Motor neuron (in vitro differentiated cells): ENCODE data around the gene TMLHE. TPM values are rescaled to one million over a fixed set of nuclear protein-coding genes. Genes with fewer than 3 reads are reported as not detected.
"Not testable (repeated sequence)": the region's sequence is repeated elsewhere in the genome, so short reads cannot be mapped to it uniquely, and the experiment has no call there.

Source experiments
- ATAC-seq, 8 experiments: fragments of 200-7000 bp; cut with Tn5 transposase; replicated peaks in 6 of 8; 2 replicates each; pipeline ENCODE4 v1.8.0; 2021; ENCODE audit warnings: mild to moderate bottlenecking in 8 of 8, moderate library complexity in 8 of 8
- H3K27ac ChIP-seq, 2 donors: fragments of 250-450 bp; sonication (Bioruptor Pico); 2 replicates each; pipeline ENCODE4 v1.9.0; 2021; ENCODE audit warnings: antibody characterized with exemption in 2 of 2, mild to moderate bottlenecking in 2 of 2, moderate library complexity in 1 of 2
- H3K4me1 ChIP-seq, 2 donors: fragments of 250-450 bp; sonication (Bioruptor Pico); replicated peaks in 1 of 2; 2 replicates each; pipeline ENCODE4 v1.6.1; 2021; ENCODE audit warnings: antibody characterized with exemption in 2 of 2, mild to moderate bottlenecking in 2 of 2, moderate library complexity in 1 of 2
- H3K4me3 ChIP-seq, 5 donors: fragments of 250-450 bp; sonication (Bioruptor Pico); 2 replicates each; pipeline ENCODE4 v1.9.0; 2021; ENCODE audit warnings: antibody characterized with exemption in 5 of 5, mild to moderate bottlenecking in 5 of 5, moderate library complexity in 4 of 5
- WGBS, 10 experiments: fragments of 450-650 bp; shearing (Covaris generic); methylation state at CpG; one replicate each; pipeline ENCODE4 v1.0.0; 2022; 5-methylcytosine and 5-hydroxymethylcytosine counted together
- in situ Hi-C, 9 experiments: fragments of 400-800 bp; cut with MboI; loops; one replicate each; pipeline ENCODE4 v1.15.0; 2021; ENCODE audit warnings: low sequenced_read_pairs in 9 of 9, low pct_unique_long_range_greater_than_20kb in 2 of 9; ENCODE audit not compliant: unreplicated experiment in 9 of 9
- total RNA-seq, 8 experiments: library from RNA; unstranded; fragments of 300-600 nt; gene quantifications; 2 replicates each; pipeline versions ENCODE4 v1.2.3 to v1.2.4, GENCODE V29; 2022

TMLHE gene, protein sequence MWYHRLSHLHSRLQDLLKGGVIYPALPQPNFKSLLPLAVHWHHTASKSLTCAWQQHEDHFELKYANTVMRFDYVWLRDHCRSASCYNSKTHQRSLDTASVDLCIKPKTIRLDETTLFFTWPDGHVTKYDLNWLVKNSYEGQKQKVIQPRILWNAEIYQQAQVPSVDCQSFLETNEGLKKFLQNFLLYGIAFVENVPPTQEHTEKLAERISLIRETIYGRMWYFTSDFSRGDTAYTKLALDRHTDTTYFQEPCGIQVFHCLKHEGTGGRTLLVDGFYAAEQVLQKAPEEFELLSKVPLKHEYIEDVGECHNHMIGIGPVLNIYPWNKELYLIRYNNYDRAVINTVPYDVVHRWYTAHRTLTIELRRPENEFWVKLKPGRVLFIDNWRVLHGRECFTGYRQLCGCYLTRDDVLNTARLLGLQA
- total RNA-seq: 10 to 100 TPM; 10.1 to 25.8 (median 14.4) TPM

DNA sequence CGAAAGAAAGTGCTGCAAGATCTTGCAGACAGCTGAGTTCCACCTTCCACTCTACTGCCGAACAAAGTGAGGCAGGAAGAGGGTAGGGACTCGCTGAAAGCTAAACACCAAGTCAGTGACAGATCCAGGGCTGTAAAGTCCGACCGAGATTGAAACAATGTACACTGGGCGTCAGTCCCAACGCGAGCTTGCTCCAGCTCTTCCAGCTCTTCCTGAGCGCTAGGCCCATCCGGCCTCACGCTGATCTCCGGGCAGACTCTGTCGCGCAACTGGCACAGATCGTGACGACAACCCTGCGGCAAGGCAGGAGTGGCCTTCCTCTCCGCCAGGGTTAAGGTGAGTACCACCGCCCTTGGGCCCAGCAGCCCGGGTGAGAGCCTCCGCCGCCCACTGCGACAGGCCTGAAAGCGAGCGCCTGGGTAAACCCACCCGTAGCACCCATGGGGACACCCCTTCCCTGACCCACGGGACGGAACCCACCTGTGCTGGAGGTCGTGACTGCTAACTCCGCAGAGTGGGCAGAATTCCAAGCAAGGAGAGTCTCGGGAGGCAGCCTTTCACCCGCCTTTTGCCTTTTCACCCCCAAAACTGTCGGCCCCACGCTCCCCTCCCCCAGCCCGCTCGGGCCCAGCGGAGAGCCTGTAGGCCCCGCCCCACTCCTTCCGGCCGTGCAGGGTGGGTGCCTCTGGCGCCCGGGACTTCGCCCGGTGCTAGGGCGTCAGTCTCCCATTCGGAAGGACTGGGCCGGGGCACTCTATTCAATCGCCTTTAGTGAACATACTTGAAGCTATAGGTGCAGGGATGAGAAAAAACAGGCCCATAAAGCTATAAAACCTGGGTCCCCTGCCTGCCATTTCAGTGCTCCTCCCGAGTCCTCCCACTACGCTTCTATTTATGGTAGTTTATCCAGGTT is at the start of gene TMLHE, which contains the start of gene SPRY3:
TMLHE (minus strand) TSS at position 641 of the 913 bp plus-strand sequence. CDS start 67,676 bp downstream, outside the sequence.
SPRY3 (plus strand) TSS at position 275 of the 913 bp plus-strand sequence.
- in situ Hi-C loops: no loop called here
- peaks cover 0 to 4% of the 10 kb centered on the region in 2 donors for H3K4me1 ChIP-seq
- H3K4me3 ChIP-seq: peak within 1 kb of the TSS; percentile 51 to 70 (median 58)
- peak within 1 kb of the TSS; percentile 84 to 91 for H3K27ac ChIP-seq
- 0 to 22% (median 14%) methylated on average over 1 to 6 of the region's 50 CpGs; no CpG with 5 or more reads in 6 of the 10 experiments for WGBS, 10 experiments
- ATAC-seq: peak; percentile 86 to 99 (median 96)

DNA sequence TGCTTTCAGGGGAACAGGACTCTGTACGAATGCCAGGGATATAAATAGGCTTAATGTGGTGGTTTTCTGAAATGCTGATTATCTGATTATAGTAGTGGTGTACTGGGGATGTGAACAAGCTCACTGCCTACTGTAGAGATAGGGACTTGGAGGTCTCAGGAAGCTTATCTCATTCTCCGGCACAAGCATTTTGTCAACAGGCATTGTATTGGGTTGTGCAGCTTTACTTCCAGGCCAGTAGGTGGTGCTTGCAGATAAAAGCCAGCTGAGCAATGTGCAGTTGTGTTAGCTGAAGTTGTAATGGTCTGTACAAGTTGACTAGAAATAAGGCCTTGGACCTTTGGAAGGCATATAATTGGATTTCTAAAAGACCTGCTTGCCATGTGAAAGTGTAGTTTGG is 49.5 kb upstream of the TMLHE start:
- in situ Hi-C loops: no loop called here
- WGBS, 10 experiments: 0 to 60% (median 50%) methylated on average over 1 to 2 of the region's 2 CpGs; no CpG with 5 or more reads in 6 of the 10 experiments
- peak in 2 of 8 experiments; percentile 32 to 42 for ATAC-seq
- no peak overlapping the region for H3K27ac ChIP-seq
- H3K4me1 ChIP-seq: no peaks in the 10 kb centered on the region
- no peak overlapping the region for H3K4me3 ChIP-seq

DNA sequence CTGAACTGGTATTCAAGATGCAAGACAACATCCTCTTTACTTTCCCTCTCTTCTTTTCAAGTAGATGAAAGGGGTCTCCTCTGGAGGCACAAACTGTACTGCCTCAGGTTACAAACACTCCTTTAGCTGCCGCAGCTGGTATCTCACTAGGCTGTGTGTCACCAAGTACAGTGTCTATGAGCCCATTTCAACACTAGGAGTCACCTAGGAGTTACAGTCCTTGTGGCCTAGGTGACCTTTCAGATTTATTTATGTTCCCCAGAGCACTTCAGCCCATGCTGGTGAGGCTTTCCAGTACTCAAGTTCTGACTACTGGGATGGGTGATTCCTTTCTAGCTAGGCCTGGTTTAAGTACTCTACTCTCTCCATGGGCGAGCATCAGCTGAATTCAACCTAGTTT is 32.4 kb upstream of the TMLHE start:
- no peak for ATAC-seq
- in situ Hi-C loops: no loop called here

DNA sequence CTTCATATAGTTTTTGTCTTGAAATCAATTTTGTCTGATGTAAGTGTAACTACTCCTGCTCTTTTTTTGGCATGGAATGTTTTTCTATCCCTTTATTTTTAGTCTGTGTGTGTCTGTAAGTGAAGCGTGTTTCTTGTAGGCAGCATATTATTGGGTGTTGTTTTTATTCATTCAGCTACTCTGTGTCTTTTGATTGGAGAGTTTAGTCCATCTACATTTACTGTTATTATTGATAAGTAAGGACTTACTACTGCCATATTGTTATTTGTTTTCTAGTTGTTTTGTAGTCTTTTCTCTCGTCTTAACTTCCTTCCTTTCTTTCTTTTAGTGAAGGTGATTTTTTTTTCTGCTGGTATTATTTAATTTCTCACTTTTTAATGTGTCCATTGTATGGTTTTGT is 30.5 kb upstream of the TMLHE start:
- WGBS, 10 experiments: 52 to 100% (median 97%) methylated on average over 1 to 2 of the region's 2 CpGs; no CpG with 5 or more reads in 3 of the 10 experiments
- Histone ChIP-seq H3K4me3 (no peak overlapping the region), H3K4me1 (no peaks in the 10 kb centered on the region), H3K27ac (no peak overlapping the region)
- ATAC-seq: no peak
- in situ Hi-C loops: no loop called here

More for the DNA sequence above, 32.4 kb upstream of the TMLHE start:
- H3K4me3 ChIP-seq: no peak overlapping the region
- H3K27ac ChIP-seq: no peak overlapping the region
- 40 to 60% methylated on average over 1 of the region's 2 CpGs; no CpG with 5 or more reads in 8 of the 10 experiments for WGBS, 10 experiments
- H3K4me1 ChIP-seq: no peaks in the 10 kb centered on the region

DNA sequence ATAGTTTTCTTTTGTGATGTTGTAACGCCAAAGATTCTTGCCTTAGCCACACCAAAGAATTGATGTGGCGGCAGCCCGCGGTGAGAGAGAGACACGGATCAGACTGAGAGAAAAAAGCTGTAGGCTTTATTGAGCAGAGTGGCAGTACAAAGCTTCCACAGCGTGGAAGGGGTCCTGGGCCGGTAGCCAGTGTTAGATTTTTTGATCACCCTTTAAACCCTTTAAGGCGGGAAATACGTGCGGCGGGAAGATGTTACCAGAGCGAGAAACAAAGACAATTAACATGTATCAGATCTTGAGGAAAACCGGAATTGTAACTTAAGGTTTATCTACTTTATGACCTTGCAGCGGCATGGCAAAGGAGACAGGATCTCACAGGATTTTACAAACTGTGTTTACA is 28.6 kb upstream of the TMLHE start:
- H3K27ac ChIP-seq, in situ Hi-C loops, ATAC-seq, H3K4me1 ChIP-seq: not testable (repeated sequence)
- WGBS, 10 experiments: 0 to 50% (median 30%) methylated on average over 1 to 14 of the region's 14 CpGs; no CpG with 5 or more reads in 3 of the 10 experiments
- peak overlapping the region; percentile 2 to 29 (median 19) for H3K4me3 ChIP-seq

DNA sequence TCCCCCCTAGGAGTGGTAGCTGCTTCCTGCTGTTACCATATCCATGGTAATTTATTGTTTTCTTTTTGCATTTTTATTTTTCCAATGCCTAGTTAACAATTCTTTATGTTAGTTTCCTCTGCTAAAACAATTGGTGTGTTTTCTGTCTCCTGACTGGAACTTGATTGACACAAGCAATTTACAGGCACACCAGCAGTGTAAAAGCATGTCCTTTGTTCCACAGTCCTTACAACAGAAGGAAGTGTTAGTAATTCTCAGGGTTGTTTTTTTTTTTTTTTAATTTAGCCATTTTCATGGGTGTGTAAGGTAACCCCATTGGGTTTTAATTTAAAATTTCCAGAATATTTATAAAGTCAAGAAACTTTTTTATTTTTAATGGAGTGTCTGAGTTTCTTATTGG is 25.0 kb upstream of the TMLHE start:
- ATAC-seq: no peak
- H3K4me3 ChIP-seq: no peak overlapping the region
- no peaks in the 10 kb centered on the region for H3K4me1 ChIP-seq
- H3K27ac ChIP-seq: no peak overlapping the region
- in situ Hi-C loops: no loop called here

DNA sequence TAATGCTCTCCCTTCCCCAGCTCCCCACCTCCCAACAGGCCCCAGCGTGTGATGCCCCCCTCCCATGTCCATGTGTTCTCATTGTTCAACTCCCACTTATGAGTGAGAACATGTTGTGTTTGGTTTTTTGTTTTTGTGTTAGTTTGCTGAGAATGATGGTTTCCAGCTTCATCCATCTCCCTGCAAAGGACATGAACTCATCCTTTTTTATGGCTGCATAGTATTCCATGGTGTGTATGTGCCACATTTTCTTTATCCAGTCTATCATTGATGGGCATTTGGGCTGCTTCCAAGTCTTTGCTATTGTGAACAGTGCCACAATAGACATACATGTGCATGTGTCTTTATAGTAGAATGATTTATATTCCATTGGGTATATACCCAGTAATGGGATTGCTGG is 22.3 kb upstream of the TMLHE start:
- in situ Hi-C loops, H3K4me3 ChIP-seq, H3K27ac ChIP-seq, H3K4me1 ChIP-seq, ATAC-seq: not testable (repeated sequence)
- no CpG with 5 or more reads among the region's 1 CpG for WGBS, 10 experiments

DNA sequence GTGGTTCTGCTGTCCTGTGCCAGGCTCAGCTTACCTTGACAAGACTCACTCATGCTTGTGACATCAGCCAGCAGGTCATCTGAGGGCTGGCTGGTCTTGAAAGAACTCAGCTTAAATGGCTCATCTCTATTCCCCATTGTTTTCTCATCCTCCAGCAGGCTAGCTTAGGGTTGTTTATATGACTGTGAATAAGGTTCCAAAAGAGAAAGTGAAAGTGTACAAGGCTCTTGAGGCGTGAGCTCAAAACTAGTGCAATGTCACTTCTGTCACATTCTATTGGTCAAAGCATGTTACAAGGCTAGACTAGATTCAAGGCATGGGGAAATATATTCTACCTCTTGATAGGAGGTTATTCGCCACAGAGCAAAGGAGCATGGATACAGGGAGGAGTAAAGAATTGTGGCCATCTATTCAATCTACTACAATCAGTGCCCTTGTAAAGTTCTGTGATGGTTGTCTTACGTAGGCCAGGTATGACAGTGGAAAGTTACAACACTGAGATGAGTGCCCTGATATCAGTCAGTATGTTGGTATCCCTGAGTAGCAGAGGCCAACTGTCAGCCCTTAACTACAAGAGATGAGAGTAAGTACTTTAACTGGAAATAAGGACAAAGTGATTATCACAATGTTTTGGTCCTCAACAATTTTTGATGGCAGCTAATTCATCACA is 19.8 kb upstream of the TMLHE start:
- Histone ChIP-seq H3K27ac (no peak overlapping the region), H3K4me3 (no peak overlapping the region), H3K4me1 (no peaks in the 10 kb centered on the region)
- 13 to 43% methylated on average over 1 of the region's 3 CpGs; no CpG with 5 or more reads in 8 of the 10 experiments for WGBS, 10 experiments
- ATAC-seq: peak in 2 of 8 experiments; percentile 72 to 82
- in situ Hi-C loops: no loop called here

DNA sequence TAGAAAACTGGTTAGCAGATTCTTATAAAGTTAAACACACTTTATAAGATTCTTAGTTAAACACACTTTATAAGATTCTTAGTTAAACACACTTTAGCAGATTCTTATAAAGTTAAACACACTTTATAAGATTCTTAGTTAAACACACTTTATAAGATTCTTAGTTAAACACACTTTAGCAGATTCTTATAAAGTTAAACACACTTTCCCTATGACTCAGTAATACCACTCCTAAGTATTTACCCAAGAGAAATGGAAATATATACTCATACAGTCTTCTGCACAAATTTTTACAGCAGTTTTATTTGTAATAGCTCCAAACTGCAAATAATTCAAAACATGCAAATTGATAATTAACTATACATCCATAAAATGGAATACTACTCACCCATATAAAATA is 7.4 kb upstream of the TMLHE start:
- ATAC-seq, H3K4me3 ChIP-seq, in situ Hi-C loops, H3K27ac ChIP-seq, H3K4me1 ChIP-seq: not testable (repeated sequence)

DNA sequence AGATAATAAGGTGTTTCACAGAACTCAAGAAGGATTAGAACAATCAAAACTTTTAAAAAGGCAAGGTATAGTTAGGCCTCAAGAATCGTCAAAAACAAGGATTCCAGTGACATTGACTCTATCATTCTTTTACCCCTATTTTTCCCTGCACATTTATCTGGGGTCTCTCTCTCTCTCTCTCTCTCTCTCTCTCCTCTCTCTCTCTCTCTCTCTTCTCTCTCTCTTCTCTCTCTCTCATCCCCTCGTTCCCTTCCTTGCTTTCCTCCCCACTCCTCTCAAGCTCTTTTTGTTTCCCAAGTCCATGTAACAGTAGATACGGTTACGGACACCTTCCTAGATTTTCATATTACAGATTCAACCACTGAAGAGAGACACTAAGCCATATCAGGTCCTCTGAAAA is 3.2 kb upstream of the TMLHE start:
- Histone ChIP-seq H3K4me1 (peaks cover 0 to 4% of the 10 kb centered on the region in 2 donors), H3K4me3 (no peak overlapping the region), H3K27ac (no peak overlapping the region)
- no peak for ATAC-seq
- 20% methylated on average over 1 of the region's 4 CpGs; no CpG with 5 or more reads in 9 of the 10 experiments for WGBS, 10 experiments
- in situ Hi-C loops: no loop called here

DNA sequence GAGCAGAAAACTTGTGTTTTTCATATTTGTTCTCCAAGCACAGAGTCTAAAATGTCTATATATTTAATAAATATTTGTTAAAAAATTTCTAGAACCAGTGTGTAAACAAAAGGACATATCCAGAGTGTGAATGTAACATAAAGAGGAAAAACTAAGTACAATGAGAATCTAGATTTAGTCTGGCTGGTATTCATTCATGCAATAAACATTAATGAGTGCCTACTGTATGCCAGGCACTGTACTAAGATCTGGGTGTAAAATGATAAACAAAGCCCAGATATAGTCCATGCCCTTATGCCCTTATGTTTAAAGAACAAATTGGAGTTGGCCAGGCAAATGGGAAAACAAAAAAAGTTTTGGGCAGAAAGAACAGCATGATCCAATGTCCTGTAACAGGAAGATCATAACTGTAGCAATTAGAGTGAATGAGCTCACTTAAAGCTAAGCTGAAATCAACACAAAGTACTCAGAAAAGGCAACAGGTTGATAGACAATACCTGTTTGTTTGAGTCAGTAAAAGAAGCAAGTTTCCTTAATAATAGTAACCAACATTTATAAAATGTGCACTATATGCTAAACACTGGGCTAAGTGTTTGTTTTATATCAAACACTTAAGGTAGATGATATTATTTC is 1.3 kb upstream of the TMLHE start:
- Histone ChIP-seq H3K4me1 (peaks cover 0 to 4% of the 10 kb centered on the region in 2 donors), H3K4me3 (no peak overlapping the region), H3K27ac (no peak overlapping the region)
- no peak for ATAC-seq
- in situ Hi-C loops: no loop called here

DNA sequence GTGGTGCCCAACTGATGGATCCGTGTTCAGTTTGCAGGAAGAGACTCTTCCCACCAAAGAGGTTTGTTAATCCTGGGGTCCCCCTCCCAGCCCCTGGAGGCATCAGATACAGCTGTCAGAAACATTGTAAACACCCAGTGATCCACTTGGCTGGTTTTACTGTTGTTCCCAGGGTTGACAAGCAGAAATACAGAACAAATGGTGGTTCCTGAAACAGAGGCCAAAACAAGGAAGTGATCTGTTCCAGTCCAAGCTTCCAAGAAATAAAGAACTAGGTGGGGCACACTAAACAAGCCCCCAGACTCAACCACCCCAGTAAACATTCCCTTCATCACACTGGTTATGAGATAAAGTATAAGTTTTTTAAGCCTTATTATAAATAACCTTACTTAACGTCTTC is 1.4 kb downstream of the TMLHE start:
- in situ Hi-C loops: no loop called here
- Histone ChIP-seq H3K27ac (no peak overlapping the region), H3K4me3 (peak overlapping the region in 2 of 5 donors; percentile 51 to 58), H3K4me1 (peaks cover 0 to 4% of the 10 kb centered on the region in 2 donors)
- no peak for ATAC-seq
- 20 to 40% (median 36%) methylated on average over 1 of the region's 2 CpGs; no CpG with 5 or more reads in 7 of the 10 experiments for WGBS, 10 experiments
